ENCODE measurements around the gene NELFE. TPM values are rescaled to one million over a fixed set of nuclear protein-coding genes. Genes with fewer than 3 reads are reported as not detected.

The NELFE gene
- total RNA-seq, 6 experiments from 2014 or later, result 9.3 to 33.8 (median 18.3) TPM

DNA sequence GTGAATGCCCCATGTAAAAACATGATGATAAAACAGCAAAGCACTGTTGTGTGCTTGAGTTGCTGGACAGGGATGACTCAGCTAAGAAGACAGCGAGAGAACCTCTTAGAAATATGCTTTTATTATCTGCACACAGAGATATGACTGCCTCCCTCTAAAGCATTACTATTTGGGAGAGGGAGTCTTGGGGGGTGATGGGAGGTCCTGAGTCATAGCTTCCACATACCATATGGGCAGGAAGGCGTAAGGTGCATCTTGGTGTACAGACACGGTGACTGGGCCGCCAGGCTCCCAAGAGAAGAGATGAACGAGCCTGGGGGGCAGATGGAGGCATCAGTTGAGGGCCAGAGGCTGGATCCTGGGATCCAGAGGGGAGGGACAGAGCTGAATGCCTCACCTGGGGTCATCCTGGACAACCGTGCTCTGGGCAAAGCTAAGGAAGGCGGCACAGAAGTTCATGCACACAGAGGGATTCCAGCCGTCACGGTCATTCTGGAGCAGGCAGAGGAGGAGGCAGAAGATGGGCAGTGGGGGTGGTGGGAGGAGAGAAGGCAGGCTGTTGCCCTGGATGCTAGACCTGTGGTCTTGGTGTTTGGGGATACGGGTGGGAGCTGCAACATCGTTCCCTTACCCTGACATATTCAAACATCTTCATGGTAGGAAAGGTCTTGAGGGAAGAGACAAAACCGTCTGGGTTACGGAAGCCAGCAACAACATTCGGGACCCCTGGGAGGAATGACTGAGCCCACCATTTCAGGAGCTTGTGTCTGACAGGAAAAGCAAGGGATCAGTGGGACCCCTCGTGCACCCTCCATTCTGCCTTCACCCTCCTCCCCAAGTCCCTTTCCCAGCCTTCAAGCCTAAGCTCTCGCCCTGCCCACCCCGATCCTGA lies 11.2 kb upstream of the NELFE start:
- Histone ChIP-seq H3K4me3 (no peak overlapping the region), H3K27ac (no peak overlapping the region), H3K9me3 (no peaks in the 10 kb centered on the region), H3K36me3 (peaks cover 14 to 41% (median 18%) of the 10 kb centered on the region in 4 donors), H3K27me3 (no peaks in the 10 kb centered on the region), H3K4me1 (peaks cover 0 to 36% (median 13%) of the 10 kb centered on the region in 4 donors)
- intact Hi-C loops (cut with DNase I), result no loop called here
- ATAC-seq, result no peak
- 66% methylated on average over 6 of the region's 17 CpGs for WGBS (ENCODE audit: insufficient coverage, low coverage, low lambda C conversion rate, missing lambda C conversion rate)
- DNase-seq, result no peak
- TF ChIP-seq POLR2A (IDR thresholded peaks at IDR 0.05), result no peak
- TF ChIP-seq, protein P1, sequence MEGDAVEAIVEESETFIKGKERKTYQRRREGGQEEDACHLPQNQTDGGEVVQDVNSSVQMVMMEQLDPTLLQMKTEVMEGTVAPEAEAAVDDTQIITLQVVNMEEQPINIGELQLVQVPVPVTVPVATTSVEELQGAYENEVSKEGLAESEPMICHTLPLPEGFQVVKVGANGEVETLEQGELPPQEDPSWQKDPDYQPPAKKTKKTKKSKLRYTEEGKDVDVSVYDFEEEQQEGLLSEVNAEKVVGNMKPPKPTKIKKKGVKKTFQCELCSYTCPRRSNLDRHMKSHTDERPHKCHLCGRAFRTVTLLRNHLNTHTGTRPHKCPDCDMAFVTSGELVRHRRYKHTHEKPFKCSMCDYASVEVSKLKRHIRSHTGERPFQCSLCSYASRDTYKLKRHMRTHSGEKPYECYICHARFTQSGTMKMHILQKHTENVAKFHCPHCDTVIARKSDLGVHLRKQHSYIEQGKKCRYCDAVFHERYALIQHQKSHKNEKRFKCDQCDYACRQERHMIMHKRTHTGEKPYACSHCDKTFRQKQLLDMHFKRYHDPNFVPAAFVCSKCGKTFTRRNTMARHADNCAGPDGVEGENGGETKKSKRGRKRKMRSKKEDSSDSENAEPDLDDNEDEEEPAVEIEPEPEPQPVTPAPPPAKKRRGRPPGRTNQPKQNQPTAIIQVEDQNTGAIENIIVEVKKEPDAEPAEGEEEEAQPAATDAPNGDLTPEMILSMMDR (IDR thresholded peaks at IDR 0.05), result no peak

DNA sequence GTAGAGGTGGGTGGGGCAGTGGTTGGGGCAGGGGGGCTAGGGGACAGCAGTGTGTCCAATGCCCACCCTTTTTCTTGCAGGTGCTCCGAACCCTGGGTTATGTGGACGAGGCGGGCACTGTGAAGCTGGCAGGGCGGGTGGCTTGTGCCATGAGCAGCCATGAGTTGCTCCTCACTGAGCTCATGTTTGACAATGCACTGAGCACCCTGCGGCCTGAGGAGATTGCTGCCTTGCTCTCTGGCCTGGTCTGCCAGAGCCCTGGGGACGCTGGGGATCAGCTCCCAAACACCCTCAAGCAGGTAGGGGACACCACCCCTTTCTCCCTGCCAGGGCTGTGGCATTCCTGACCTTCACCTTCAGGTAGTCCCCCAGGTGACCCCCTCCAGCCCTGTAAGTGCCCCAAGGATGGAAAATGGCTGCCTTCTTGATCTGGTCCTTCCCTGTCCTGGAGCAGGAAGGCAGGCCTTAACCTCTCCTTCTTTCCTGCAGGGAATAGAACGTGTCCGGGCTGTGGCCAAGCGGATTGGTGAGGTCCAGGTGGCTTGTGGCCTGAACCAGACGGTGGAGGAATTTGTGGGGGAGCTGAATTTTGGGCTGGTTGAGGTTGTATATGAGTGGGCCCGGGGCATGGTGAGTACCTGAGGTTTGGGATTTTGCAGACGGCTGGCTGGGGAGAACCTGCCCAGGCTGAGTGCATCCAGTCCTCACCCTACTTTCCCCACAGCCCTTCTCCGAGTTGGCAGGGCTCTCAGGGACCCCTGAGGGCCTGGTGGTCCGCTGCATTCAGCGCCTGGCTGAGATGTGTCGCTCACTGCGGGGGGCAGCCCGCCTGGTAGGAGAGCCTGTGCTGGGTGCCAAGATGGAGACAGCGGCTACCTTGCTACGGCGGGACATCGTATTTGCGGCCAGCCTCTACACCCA lies 10.3 kb upstream of the NELFE start:
- H3K9me3 ChIP-seq, result no peaks in the 10 kb centered on the region
- no peak overlapping the region for H3K4me3 ChIP-seq
- H3K4me1 ChIP-seq, result peaks cover 0 to 38% (median 14%) of the 10 kb centered on the region in 4 donors
- TF ChIP-seq, protein P1 (IDR thresholded peaks at IDR 0.05), result no peak
- TF ChIP-seq POLR2A (IDR thresholded peaks at IDR 0.05), result no peak
- peak in 1 of 3 donors; percentile 48 for DNase-seq
- H3K27me3 ChIP-seq, result no peaks in the 10 kb centered on the region
- intact Hi-C loops (cut with DNase I), result no loop called here
- no peak for ATAC-seq
- H3K36me3 ChIP-seq, result peaks cover 15 to 48% (median 21%) of the 10 kb centered on the region in 4 donors
- 81% methylated on average over 5 of the region's 23 CpGs for WGBS (ENCODE audit: insufficient coverage, low coverage, low lambda C conversion rate, missing lambda C conversion rate)
- H3K27ac ChIP-seq, result no peak overlapping the region

DNA sequence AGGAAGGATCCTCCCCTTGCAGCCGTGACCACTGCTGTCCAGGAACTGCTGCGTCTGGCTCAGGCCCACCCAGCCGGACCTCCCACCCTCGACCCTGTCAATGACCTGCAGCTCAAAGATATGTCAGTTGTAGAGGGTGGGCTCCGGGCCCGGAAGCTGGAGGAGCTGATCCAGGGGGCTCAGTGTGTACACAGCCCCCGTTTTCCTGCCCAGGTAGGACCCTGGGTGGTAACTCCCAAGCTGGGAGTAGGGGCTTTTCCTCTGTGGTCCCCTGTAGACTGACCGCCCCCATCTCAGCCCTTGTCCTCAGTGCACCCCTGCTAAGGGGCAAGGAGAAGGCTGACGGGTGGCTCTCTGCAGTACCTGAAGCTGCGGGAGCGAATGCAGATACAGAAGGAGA lies 9.6 kb upstream of the NELFE start:
- 100% methylated on average over 4 of the region's 11 CpGs for WGBS (ENCODE audit: insufficient coverage, low coverage, low lambda C conversion rate, missing lambda C conversion rate)
- Histone ChIP-seq H3K4me3 (no peak overlapping the region), H3K36me3 (peaks cover 15 to 55% (median 26%) of the 10 kb centered on the region in 4 donors), H3K27ac (no peak overlapping the region), H3K9me3 (no peaks in the 10 kb centered on the region), H3K4me1 (peaks cover 0 to 34% (median 12%) of the 10 kb centered on the region in 4 donors), H3K27me3 (no peaks in the 10 kb centered on the region)
- ATAC-seq, result no peak
- intact Hi-C loops (cut with DNase I), result no loop called here
- TF ChIP-seq POLR2A (IDR thresholded peaks at IDR 0.05), result no peak
- TF ChIP-seq, protein P1 (IDR thresholded peaks at IDR 0.05), result no peak
- peak in 1 of 3 donors; percentile 45 for DNase-seq

DNA sequence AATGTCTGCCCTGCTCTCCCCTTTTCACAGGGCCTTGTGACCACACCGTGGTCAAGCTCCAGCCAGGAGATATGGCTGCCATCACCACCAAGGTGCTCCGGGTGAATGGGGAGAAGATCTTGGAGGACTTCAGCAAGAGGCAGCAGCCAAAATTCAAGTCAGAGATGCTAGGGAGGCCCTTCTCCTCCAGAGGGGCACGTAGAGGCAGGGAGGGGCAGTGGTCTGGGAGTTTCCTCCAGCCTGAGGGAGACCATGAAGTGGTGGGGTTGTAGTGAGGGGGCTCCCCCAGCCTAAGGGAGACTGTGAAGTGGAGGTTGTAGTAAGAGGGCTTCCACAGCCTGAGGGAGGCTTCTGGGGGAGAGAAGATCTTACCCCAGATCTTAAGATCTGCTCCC lies 9.2 kb upstream of the NELFE start:
- ATAC-seq (no peak), DNase-seq (peak in 1 of 3 donors; percentile 19)
- Histone ChIP-seq H3K9me3 (no peaks in the 10 kb centered on the region), H3K27me3 (no peaks in the 10 kb centered on the region), H3K4me1 (peaks cover 0 to 30% (median 10%) of the 10 kb centered on the region in 4 donors), H3K4me3 (no peak overlapping the region), H3K36me3 (peaks cover 15 to 58% (median 27%) of the 10 kb centered on the region in 4 donors), H3K27ac (no peak overlapping the region)
- intact Hi-C loops (cut with DNase I), result no loop called here
- no CpG with 5 or more reads among the region's 3 CpGs for WGBS (ENCODE audit: insufficient coverage, low coverage, low lambda C conversion rate, missing lambda C conversion rate)
- TF ChIP-seq POLR2A (IDR thresholded peaks at IDR 0.05), result no peak
- TF ChIP-seq, protein P1 (IDR thresholded peaks at IDR 0.05), result no peak

Data from right lobe of liver (tissue), 6 donors.